Colonic mucosa (tissue), 4 donors: Measurements from ENCODE around the gene SAMD14. TPM values are rescaled to one million over a fixed set of nuclear protein-coding genes. Genes with fewer than 3 reads are reported as not detected.

Experiments
- DNase-seq: peaks from one replicate; pipeline ENCODE4 v3.0.0-alpha.2; 2020
- H3K27ac ChIP-seq: fragments of 200-600 bp; one replicate; pipeline ENCODE4 v1.8.0; 2021
- H3K27me3 ChIP-seq: fragments of 200-600 bp; one replicate; pipeline ENCODE4 v1.8.0; 2021
- H3K36me3 ChIP-seq: fragments of 200-600 bp; one replicate; pipeline ENCODE4 v1.8.0; 2021
- H3K4me1 ChIP-seq: fragments of 200-600 bp; one replicate; pipeline ENCODE4 v1.8.0; 2021; ENCODE audit warnings: mild to moderate bottlenecking
- H3K4me3 ChIP-seq: fragments of 200-600 bp; one replicate; pipeline ENCODE4 v1.8.0; 2021
- H3K9ac ChIP-seq, 2 donors: one replicate each; pipeline ENCODE4 v1.7.0; 2013; ENCODE audit warnings: control low read depth in 2 of 2, low read depth in 2 of 2, low read length in 2 of 2
- H3K9me3 ChIP-seq: fragments of 200-600 bp; one replicate; pipeline ENCODE4 v1.8.0; 2021
- intact Hi-C: fragments of 100-400 bp; cut with DNase I; formaldehyde crosslinking; loops from one replicate; pipeline ENCODE4 v1.14.1; 2022
- total RNA-seq, 2 donors: library from RNA; stranded (reverse); fragmentation: NEBNext Ultra II Directional in 1 of 2; extraction: Animal tissue kit (Norgen Biotek cat#: 25700) in 1 of 2; gene quantifications; one replicate each; pipeline ENCODE4 v1.2.1, GENCODE V29; 2021
- TF ChIP-seq, protein P1 (sequence below): fragments of 200-600 bp; IDR thresholded peaks from one replicate; pipeline ENCODE4 v1.8.0; 2022; ENCODE audit warnings: antibody characterized with exemption, mild to moderate bottlenecking
- donor health status: healthy.
- donor health status: DM: no; HTN: no; CAD: no.
- donor health status: DM: no; HTN: no; CAD: no.

SAMD14 gene
- total RNA-seq, 2 donors from 2014 or later, result 0.77 to 2.3 TPM

DNA sequence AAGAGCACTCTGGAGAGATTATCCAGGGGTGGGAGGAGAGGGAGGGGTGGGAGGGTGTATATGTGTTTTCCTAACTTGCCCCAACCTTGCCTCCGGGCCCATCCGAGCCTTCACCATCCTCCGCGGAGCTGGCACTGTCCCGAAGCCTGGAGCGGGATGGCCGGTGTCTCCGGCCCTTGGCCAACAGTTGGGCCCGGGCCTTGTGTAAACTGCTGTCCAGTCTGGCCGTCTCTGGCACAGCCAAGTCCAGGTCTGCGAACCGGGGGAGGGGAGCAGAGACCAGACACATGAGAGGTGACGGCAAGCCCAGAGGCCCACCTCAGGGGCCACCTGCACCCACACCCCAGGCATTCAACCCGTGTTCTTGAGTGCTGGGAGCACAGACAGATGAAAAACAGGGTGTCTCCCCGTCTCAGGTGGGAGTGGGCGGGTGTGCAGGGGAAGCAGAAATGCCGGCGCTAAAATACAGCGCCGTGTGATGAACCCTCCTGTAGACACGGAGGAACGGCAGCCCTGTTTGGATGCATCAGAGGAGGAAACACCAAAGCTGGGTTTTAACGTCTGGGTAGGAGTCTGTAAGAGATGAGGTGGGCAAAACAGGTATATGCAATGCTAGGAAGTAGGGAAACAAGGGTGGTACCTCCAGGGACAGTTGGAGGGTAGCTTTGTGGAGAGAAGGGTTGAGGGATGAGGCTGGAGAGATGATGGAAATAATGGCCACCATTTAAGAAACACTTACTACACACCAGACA lies 11.7 kb downstream of the SAMD14 start:
- Histone ChIP-seq H3K9ac (no peak overlapping the region), H3K36me3 (no peaks in the 10 kb centered on the region), H3K27ac (no peak overlapping the region), H3K4me3 (no peak overlapping the region), H3K4me1 (no peaks in the 10 kb centered on the region), H3K27me3 (peaks cover 9% of the 10 kb centered on the region), H3K9me3 (no peaks in the 10 kb centered on the region)
- TF ChIP-seq, protein P1, sequence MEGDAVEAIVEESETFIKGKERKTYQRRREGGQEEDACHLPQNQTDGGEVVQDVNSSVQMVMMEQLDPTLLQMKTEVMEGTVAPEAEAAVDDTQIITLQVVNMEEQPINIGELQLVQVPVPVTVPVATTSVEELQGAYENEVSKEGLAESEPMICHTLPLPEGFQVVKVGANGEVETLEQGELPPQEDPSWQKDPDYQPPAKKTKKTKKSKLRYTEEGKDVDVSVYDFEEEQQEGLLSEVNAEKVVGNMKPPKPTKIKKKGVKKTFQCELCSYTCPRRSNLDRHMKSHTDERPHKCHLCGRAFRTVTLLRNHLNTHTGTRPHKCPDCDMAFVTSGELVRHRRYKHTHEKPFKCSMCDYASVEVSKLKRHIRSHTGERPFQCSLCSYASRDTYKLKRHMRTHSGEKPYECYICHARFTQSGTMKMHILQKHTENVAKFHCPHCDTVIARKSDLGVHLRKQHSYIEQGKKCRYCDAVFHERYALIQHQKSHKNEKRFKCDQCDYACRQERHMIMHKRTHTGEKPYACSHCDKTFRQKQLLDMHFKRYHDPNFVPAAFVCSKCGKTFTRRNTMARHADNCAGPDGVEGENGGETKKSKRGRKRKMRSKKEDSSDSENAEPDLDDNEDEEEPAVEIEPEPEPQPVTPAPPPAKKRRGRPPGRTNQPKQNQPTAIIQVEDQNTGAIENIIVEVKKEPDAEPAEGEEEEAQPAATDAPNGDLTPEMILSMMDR, result no peak
- intact Hi-C loops, result no loop called here
- DNase-seq, result no peak

DNA sequence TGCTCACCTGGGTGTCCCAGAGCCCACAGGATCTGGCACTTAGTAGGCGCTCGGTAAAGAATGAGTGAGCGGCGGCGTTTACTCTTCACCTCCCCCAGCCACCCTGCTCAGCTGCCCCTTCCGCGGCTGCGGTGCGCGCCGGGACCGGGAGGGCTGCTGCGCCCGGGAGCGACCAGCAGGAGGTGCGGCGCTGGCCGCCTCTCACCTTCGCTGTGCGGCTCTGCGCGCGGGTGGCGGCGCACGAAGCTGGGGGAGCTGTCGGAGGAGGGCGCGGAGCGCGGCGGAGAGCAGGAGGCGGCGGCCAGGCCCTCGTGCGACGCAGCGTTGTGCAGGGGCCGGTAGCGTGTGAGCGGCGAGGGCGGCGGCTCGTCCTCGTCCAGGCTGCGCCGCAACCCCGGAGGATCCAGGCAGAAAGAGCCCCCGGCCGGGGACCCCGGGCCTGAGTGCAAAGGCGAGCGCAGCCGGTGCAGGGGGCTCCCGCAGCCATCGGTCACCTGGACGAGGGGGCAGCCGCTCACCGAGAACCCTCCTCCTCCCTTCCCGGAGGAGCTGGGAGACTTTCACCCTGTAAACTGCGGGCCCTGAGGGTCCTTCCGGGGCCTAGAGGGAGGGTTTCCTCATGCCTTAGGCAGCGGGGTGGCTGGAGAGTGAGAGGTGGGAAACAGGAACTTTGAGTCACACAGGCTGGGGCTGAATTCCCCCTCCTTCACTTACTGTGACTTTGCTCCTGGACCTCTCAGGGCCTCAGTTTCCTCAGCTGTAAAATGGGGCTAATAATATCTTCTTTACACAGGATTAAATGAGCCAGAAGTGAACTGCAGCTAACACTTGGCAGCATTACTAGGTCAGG lies 12.5 kb downstream of the SAMD14 start:
- no peaks in the 10 kb centered on the region for H3K4me1 ChIP-seq
- peaks cover 9% of the 10 kb centered on the region for H3K27me3 ChIP-seq
- DNase-seq, result peak; percentile 49
- H3K27ac ChIP-seq, result no peak overlapping the region
- intact Hi-C loops, result no loop called here
- no peaks in the 10 kb centered on the region for H3K9me3 ChIP-seq
- no peak overlapping the region for H3K9ac ChIP-seq
- TF ChIP-seq, protein P1, result peak; percentile 50
- H3K4me3 ChIP-seq, result no peak overlapping the region
- no peaks in the 10 kb centered on the region for H3K36me3 ChIP-seq

GRCh38 chr17:50115756-50116155 lies 14.2 kb downstream of the SAMD14 start:
- TF ChIP-seq, protein P1, result no peak
- intact Hi-C loops, result no loop called here
- H3K4me1 ChIP-seq, result peaks cover 7% of the 10 kb centered on the region

DNA sequence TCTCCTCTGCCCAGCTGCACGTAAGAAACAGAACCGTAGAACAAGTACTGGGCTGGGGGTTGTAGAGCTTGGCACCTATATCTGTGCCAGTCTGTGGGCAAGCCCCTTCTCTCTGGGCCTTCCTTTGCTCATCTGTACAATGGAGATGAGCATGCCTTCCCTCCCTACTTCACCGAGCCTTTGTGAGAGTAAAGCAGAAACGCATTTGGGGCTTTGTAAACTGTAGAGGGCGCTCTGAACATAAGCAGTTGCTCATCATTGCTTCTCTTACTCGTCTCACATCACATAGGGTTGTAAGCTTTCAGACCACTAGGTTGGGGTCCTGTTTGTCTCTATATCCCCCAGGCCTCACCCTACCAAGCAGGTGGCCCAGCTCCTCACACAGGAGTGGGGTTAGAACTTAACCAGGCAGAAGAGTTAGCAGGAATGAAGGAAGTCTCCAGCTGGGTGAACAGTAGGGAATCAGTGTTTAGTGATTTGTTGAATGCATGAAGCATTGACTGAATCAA lies 15.1 kb downstream of the SAMD14 start:
- TF ChIP-seq, protein P1, result peak; percentile 34
- intact Hi-C loops, result no loop called here
- H3K9me3 ChIP-seq, result no peaks in the 10 kb centered on the region
- H3K27me3 ChIP-seq, result peaks cover 9% of the 10 kb centered on the region
- DNase-seq, result peak; percentile 70
- H3K9ac ChIP-seq, result no peak overlapping the region
- H3K36me3 ChIP-seq, result no peaks in the 10 kb centered on the region
- H3K4me1 ChIP-seq, result peaks cover 7% of the 10 kb centered on the region
- H3K27ac ChIP-seq, result no peak overlapping the region
- H3K4me3 ChIP-seq, result no peak overlapping the region

More at GRCh38 chr17:50115756-50116155, 14.2 kb downstream of the SAMD14 start:
- peaks cover 9% of the 10 kb centered on the region for H3K27me3 ChIP-seq
- no peak for DNase-seq
- no peaks in the 10 kb centered on the region for H3K9me3 ChIP-seq
- no peak overlapping the region for H3K27ac ChIP-seq
- H3K9ac ChIP-seq, result no peak overlapping the region
- H3K36me3 ChIP-seq, result no peaks in the 10 kb centered on the region
- H3K4me3 ChIP-seq, result no peak overlapping the region

DNA sequence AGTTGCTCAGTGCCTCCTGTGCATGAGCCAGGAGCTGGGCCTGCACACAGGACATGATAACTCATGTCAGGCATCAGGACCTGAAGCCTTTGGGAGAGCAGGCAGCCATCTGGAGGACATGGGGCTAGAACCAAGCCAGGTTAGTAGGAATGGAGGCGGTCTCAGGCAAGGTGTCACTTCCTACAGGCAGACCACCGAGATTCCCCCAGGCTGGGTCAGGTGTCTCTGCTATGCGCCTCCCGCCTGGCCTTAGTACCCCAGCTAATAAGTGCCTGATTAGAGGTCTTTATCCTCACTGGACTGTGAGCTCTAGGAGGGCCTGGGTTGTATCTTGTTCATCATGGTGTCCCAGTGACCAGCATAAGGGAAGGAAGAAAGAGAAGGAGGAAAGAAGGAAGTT lies 15.6 kb downstream of the SAMD14 start:
- no peak overlapping the region for H3K9ac ChIP-seq
- H3K4me1 ChIP-seq, result peaks cover 7% of the 10 kb centered on the region
- peaks cover 9% of the 10 kb centered on the region for H3K27me3 ChIP-seq
- H3K27ac ChIP-seq, result no peak overlapping the region
- H3K9me3 ChIP-seq, result no peaks in the 10 kb centered on the region
- intact Hi-C loops, result no loop called here
- TF ChIP-seq, protein P1, result no peak
- no peak overlapping the region for H3K4me3 ChIP-seq
- no peak for DNase-seq
- H3K36me3 ChIP-seq, result no peaks in the 10 kb centered on the region
